Retinal pigment epithelial cell (primary cell): Measurements from ENCODE around the gene APPL2.

Experiments
- DNase-seq: peaks from one replicate; pipeline ENCODE4 v3.0.0-alpha.2; 2010; ENCODE audit warnings: low read depth
- H3K4me3 ChIP-seq: 2 replicates; pipeline ENCODE4 v1.5.1; 2011; ENCODE audit warnings: mild to moderate bottlenecking, low read length, control low read depth, moderate library complexity
- CTCF ChIP-seq: conservative IDR thresholded peaks from 2 replicates; pipeline ENCODE4 v1.5.1; 2011; ENCODE audit warnings: low read depth, low read length, control low read depth, inconsistent platforms

Gene APPL2

GRCh38 chr12:105275997-105276733 is 40.2 kb upstream of the APPL2 start:
- no peak for TF ChIP-seq CTCF
- no peak overlapping the region for H3K4me3 ChIP-seq

GRCh38 chr12:105274571-105274970 is 38.6 kb upstream of the APPL2 start:
- no peak overlapping the region for H3K4me3 ChIP-seq
- no peak for DNase-seq
- no peak for TF ChIP-seq CTCF

More at GRCh38 chr12:105275997-105276733, 40.2 kb upstream of the APPL2 start:
- no peak for DNase-seq

- no peak overlapping the region for H3K4me3 ChIP-seq
- DNase-seq, result no peak
- TF ChIP-seq CTCF, result no peak
Measured at GRCh38 chr12:105273601-105274000, 37.6 kb upstream of the APPL2 start.

- DNase-seq, result no peak
- no peak overlapping the region for H3K4me3 ChIP-seq
- TF ChIP-seq CTCF, result no peak
Measured at GRCh38 chr12:105272814-105273416, 36.9 kb upstream of the APPL2 start.

- no peak for DNase-seq
- no peak for TF ChIP-seq CTCF
- H3K4me3 ChIP-seq, result no peak overlapping the region
Measured at GRCh38 chr12:105272152-105272551, 36.2 kb upstream of the APPL2 start.

GRCh38 chr12:105271364-105271763 is 35.4 kb upstream of the APPL2 start:
- H3K4me3 ChIP-seq, result no peak overlapping the region
- DNase-seq, result no peak
- no peak for TF ChIP-seq CTCF

- TF ChIP-seq CTCF, result no peak
- DNase-seq, result no peak
- no peak overlapping the region for H3K4me3 ChIP-seq
Measured at GRCh38 chr12:105270671-105271255, 34.8 kb upstream of the APPL2 start.
